Amniotic epithelial cell (primary cell): ENCODE data around the gene CAPN11.
A peak's percentile ranks its signal among the peaks of the same experiment; 100 is the strongest.
"Not testable (repeated sequence)": the region's sequence is repeated elsewhere in the genome, so short reads cannot be mapped to it uniquely, and the experiment has no call there.

ENCODE experiments used
- DNase-seq: peaks from one replicate; pipeline ENCODE4 v3.0.0-alpha.2; 2010; ENCODE audit warnings: low read depth

Gene CAPN11

DNA sequence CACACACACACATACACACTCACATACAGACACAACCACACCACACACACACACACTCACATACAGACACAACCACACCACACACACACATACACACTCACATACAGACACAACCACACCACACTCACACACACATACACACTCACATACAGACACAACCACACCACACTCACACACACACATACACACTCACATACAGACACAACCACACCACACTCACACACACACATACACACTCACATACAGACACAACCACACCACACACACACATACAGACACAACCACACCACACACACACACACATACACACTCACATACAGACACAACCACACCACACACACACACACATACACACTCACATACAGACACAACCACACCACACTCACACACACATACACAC lies 23.2 kb downstream of the CAPN11 start:
- DNase-seq, result not testable (repeated sequence)

DNA sequence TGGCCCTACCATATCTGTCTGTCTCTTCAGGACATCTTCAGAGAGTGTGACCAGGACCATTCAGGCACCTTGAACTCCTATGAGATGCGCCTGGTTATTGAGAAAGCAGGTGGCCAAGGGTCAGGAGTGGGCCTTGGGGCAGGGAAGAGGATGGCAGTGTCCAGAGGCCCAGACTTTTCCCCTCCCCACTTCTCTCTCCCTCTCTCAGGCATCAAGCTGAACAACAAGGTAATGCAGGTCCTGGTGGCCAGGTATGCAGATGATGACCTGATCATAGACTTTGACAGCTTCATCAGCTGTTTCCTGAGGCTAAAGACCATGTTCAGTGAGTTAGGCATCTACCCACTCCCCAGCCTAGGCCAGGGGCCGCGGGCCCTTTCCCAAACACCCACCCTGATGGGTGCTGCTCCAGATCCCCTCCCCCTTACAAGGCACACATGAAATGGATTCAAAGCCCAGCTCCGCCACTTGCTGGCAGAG lies 24.3 kb downstream of the CAPN11 start:
- DNase-seq, result no peak

DNA sequence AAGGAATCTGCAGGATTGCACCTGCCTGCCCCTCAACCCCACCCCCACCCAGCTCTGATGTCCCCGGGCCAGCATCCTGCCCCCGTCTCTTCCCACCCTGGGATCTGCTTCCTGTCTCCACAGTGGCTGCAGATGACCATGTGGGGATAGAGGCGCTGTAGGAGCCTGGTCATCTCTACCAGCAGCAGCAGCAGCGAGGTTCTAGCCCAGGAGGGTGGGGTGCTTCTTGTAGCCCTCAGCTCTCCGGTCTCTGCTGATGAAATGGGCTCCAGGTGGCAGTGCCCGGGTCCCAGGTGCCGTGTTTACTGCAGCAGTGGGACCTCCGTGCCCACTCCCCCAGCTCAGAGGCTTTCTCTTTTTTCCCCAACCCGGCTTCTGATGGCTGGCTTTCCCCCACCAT lies 25.2 kb downstream of the CAPN11 start:
- no peak for DNase-seq

DNA sequence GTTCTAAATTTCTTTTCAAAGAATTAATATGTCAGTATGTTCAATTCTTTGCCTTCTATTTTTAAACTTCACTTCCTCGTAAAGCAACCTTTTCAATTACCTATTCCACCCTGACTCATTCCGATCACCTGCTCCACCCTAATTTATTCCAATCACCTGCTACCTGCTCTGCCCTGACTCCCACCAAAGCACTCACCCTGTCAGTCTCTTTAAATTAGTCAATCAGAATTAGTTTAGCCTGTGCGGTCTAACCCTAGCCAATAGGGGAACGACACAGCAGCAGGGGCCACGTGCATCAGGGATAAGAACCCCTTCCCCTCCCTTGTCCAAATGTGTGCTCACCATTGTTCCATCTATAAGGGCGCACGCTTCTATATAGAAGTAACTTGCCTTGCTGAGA lies 26.7 kb downstream of the CAPN11 start:
- DNase-seq, result not testable (repeated sequence)

DNA sequence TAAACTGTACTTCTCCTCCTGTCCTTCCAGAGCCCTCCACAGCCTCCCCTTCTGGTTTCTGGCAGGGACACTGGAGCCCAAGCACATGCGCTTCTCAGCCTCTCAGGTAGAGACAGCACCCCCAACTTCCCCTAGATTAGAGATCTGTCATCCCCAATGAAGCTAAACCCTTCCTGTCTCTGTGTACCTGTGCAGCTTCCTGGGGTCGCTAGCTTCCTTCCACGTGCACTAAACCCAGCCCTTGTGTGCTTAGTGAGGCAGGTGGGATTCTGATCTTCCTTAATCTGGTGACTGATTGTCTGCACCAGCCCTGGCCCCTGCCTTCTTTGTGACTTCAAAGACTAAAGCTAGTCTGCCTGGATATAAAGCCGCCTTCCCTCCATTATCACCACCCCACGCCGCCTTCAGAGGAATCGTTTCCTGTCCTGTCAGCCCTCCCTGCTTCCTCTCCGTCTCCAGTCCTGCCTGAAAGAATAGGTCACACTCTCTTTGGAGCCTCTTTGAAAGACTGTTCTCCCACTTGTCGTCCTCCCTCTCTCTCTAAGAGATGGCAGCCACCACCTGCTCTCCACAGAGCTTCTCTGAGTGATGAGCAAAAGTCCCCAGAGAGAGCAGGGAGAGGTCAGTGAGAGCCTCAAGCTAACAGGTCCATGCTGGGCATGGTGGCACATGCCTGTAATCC lies 27.5 kb downstream of the CAPN11 start:
- no peak for DNase-seq

- no peak for DNase-seq
These were observed 28.0 kb downstream of the CAPN11 start for GRCh38 chr6:44186635-44187025.

DNA sequence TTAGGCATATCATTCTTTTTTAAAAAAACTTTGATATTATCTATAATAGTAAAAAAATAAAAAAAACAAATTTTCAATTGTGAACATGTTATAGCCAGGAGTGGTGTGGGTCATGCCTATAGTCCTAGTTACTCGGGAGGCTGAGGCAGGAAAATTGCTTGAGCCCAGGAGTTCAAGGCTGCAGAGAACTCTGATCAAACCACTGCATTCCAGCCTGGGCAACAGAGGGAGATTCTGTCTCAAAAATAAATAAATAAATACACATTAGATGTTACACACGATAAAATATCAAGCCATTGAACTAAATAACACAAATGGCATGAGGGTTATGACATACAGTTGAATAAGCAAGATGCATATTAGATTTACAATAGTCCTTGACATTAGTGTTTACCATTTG lies 30.2 kb downstream of the CAPN11 start:
- DNase-seq, result no peak

GRCh38 chr6:44189257-44189656 lies 30.6 kb downstream of the CAPN11 start:
- DNase-seq, result no peak

GRCh38 chr6:44190715-44191114 lies 32.1 kb downstream of the CAPN11 start:
- DNase-seq, result peak; percentile 71

DNA sequence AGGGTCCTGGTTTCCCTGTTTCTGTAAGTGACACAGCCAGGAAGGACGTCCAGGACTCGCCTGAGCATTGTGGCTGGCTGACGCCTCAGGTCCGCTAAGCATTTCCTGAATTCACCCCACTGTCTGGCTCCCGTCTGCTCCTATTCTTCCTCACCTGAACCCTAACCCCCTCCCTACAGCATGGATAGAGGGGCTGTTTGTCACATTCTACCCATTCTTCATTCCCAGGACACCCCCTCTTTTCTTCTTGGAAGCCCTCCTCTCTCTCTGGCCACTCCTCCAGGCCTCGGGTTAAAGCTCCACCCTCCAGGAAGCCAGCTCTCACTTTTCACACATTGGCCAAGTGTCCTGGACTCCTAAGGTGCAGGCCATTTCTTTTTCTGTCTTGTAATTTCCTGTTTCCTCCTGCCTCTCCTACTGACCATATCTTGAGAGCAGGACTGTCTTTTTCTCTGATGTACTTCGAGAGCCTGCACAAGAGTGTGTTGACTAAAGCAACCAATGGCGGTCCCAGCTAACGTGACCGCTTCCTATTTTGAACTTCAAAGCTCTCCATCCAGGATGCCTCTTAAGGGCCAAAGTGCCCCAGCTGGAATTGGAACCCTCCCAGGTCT lies 33.9 kb downstream of the CAPN11 start:
- no peak for DNase-seq

DNA sequence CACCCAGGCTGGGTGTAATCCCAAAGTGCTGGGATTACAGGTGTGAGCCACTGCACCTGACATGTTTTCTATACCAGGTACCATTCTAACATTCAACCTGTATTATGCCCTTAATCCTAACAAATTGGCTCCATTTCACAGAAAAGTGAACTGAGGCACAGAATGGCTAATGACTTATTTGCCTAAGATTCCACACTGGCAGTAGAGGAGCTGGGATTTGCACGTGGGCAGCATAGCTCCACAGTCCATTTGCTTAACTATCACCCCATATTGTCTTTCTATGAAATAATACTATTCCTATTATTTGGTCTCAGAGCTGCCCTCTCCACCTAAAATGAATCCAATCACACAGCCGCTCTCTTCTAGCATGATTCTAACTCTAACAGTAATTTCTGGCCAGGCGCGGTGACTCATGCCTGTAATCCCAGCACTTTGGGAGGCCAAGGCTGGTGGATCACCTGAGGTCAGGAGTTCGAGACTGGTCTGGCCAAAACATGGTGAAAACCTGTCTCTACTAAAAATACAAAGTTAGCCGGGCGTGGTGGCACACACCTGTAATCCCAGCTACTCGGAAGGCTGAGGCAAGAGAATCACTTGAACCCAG lies 34.8 kb downstream of the CAPN11 start:
- no peak for DNase-seq

DNA sequence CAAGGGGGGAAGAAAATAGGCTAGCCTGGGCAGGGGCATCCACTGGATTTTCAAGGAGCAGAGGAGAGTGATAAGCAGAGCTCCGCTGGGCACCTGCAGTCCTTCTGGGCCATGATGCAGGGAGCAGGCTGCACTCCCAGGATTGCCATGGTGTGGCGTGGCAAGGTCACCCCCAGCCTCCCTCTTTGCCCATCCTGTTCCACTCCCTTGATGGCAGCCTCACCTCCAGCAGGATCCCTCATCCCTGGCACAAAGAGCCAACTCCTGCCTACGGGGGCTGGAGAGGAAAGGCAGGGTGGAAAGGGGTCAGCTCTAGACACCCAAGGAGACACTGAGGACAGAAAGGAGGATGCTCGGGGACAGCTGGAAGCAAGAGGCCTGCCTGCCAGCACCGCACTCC lies 35.7 kb downstream of the CAPN11 start:
- no peak for DNase-seq

DNA sequence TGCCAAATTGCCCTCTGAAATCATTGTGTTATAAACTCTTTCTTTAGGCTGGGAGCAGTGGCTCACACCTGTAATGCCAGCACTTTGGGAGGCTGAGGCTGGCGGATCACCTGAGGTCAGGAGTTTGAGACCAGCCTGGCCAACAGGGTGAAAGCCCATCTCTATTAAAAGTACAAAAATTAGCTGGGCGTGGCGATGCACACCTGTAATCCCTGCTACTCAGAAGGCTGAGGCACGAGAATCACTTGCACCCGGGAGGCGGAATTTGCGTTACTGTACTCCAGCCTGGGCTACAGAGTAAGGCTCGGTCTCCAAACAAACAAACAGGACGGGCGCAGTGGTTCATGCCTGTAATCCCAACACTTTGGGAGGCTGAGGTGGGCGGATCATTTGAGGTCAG lies 37.7 kb downstream of the CAPN11 start:
- not testable (repeated sequence) for DNase-seq

GRCh38 chr6:44198684-44199083 lies 40.1 kb downstream of the CAPN11 start:
- DNase-seq, result no peak

GRCh38 chr6:44199883-44200282 lies 41.3 kb downstream of the CAPN11 start:
- DNase-seq, result no peak

- no peak for DNase-seq
These were observed 42.6 kb downstream of the CAPN11 start for GRCh38 chr6:44201200-44201599.

DNA sequence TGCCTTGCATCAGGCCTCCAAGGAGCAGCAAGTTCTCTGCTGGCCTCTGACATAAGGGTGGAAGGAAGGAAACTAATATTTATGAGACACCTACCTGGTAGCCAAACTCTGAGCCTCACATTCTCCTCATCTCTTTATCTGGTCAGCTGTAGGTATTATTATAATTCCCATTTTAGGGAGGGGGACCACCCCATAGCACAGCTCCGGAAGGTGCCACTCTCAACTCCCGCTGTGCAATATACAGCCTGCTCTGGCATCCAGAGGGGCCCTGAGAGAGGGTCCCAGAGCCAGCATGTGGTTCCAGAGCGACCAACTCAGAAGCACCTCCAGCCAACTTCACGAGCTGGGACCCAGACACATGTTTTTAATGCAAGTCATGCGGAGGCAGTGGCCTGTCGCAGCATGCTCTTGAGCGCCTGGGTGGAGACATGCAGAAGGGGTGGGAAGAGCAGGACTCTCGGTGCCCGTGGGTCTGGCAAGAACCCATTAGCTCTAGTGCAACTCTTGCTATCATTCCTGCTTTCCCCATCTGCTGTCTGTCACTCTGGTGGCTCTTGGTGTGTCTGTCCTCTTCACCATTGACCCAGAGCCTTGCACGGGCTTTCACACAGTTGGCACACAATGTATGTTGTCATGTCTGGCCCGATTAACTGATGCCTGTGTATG lies 43.2 kb downstream of the CAPN11 start:
- no peak for DNase-seq

DNA sequence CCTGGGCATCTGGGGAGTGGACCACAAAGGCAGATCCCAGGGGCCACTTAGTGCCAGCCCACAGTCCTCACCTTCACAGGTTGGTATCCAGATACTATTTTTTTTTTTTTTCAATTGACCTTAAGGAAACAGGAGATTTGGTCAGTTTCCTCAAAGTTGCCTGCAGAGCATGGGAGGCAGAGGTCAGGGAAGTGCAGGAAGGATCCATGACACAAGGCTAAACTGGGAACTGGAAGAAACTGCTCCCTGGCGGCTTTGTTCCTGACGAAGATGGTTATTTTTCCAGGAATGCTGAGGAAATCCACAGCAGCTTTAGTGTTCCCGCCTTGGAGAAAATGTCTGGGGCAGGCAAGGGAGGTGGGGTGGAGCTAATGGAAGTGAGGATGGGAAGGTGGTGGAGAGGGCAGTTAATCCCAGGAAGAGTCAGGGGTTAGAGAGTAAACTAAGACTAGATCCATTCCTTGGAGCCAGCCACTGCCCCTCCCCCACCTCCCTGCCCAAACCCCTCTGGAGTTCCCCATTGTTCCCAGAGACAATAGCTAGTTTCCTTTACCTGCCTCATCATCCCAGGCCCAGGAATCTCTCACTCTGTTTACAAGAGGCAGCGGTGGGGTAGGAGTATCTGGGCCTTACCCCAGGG lies 43.8 kb downstream of the CAPN11 start:
- no peak for DNase-seq

- no peak for DNase-seq
These were observed 44.5 kb downstream of the CAPN11 start for GRCh38 chr6:44202972-44203750.

- DNase-seq, result peak; percentile 47
These were observed 45.3 kb downstream of the CAPN11 start for GRCh38 chr6:44203955-44204354.

- no peak for DNase-seq
These were observed 49.3 kb downstream of the CAPN11 start for GRCh38 chr6:44207966-44208365.

DNA sequence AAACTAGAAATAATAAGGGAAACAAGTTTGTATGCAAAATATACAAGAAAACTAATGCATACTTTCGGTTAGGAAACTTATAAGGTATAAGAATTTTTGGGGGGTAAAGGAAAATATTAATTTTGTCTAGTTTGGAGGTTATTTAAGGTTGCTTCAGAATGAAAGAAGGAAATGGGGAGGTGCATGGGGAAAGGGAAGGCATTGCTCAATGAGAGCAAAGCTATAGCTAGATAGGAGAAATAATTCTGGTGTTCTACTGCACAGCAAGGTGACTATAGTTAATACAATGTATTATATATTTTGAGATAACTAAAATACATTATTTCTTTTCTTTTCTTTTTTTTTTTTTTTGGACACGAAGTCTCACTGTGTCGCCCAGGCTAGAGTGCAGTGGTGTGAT lies 52.7 kb downstream of the CAPN11 start:
- DNase-seq, result no peak
